ENCODE measurements around the gene MAGEB16.

- no peak for TF ChIP-seq EP300 (IDR thresholded peaks at IDR 0.05)
- no peak for TF ChIP-seq CTCF (IDR thresholded peaks at IDR 0.05)
Measured at GRCh38 chrX:35786271-35786670, 11.9 kb upstream of the MAGEB16 start.

All from upper lobe of left lung (tissue), 4 donors.